GM18508 (cell line): Measurements from ENCODE around the gene FERMT1.

ENCODE experiments used
- ATAC-seq: cut with Tn5 transposase; IDR thresholded peaks from one replicate; pipeline ENCODE4 v1.9.1; 2021; ENCODE audit warnings: moderate number of reproducible peaks; ENCODE audit not compliant: insufficient read depth, unreplicated experiment

Gene FERMT1

GRCh38 chr20:6122873-6123648 is at the start of gene FERMT1:
FERMT1 (minus strand) TSS chr20:6123030; CDS start chr20:6119554, 3,476 bp downstream.
- ATAC-seq = no peak

GRCh38 chr20:6169251-6169650 is 46.4 kb upstream of the FERMT1 start:
- no peak for ATAC-seq

- ATAC-seq = no peak
Observed at GRCh38 chr20:6168204-6168603, 45.4 kb upstream of the FERMT1 start.

GRCh38 chr20:6165346-6165745 is 42.5 kb upstream of the FERMT1 start:
- ATAC-seq = no peak

GRCh38 chr20:6164421-6165341 is 41.9 kb upstream of the FERMT1 start:
- ATAC-seq = no peak

- no peak for ATAC-seq
Observed at GRCh38 chr20:6160736-6161135, 37.9 kb upstream of the FERMT1 start.

- no peak for ATAC-seq
Observed at GRCh38 chr20:6157345-6157744, 34.5 kb upstream of the FERMT1 start.

GRCh38 chr20:6152777-6153176 is 29.9 kb upstream of the FERMT1 start:
- no peak for ATAC-seq

GRCh38 chr20:6148073-6148472 is 25.2 kb upstream of the FERMT1 start:
- ATAC-seq = no peak

GRCh38 chr20:6142348-6142993 is 19.6 kb upstream of the FERMT1 start:
- ATAC-seq = no peak

GRCh38 chr20:6140947-6141346 is 18.1 kb upstream of the FERMT1 start:
- ATAC-seq = no peak

- ATAC-seq = no peak
Observed at GRCh38 chr20:6135347-6135746, 12.5 kb upstream of the FERMT1 start.

- no peak for ATAC-seq
Observed at GRCh38 chr20:6134592-6134991, 11.8 kb upstream of the FERMT1 start.

GRCh38 chr20:6130045-6130444 is 7.2 kb upstream of the FERMT1 start:
- ATAC-seq = no peak

- ATAC-seq = no peak
Observed at GRCh38 chr20:6127825-6128224, 5.0 kb upstream of the FERMT1 start.

- no peak for ATAC-seq
Observed at GRCh38 chr20:6126846-6127245, 4.0 kb upstream of the FERMT1 start.

GRCh38 chr20:6123649-6124014 is 802 bp upstream of the FERMT1 start:
- no peak for ATAC-seq

- no peak for ATAC-seq
Observed at GRCh38 chr20:6122111-6122872, 538 bp downstream of the FERMT1 start.

GRCh38 chr20:6121504-6121903 is 1.3 kb downstream of the FERMT1 start:
- no peak for ATAC-seq

GRCh38 chr20:6120491-6120988 is 2.3 kb downstream of the FERMT1 start:
- ATAC-seq = no peak
